SKM-1 (cell line): ENCODE measurements around the gene SP7.
"Not testable (repeated sequence)": the region's sequence is repeated elsewhere in the genome, so short reads cannot be mapped to it uniquely, and the experiment has no call there.

Experiments used
- DNase-seq: peaks from one replicate; lab custom pipeline; 2025; ENCODE audit not compliant: unreplicated experiment; lab: John Stamatoyannopoulos, UW

SP7 gene

GRCh38 chr12:53347905-53348304, 11.8 kb upstream of the SP7 start:
- DNase-seq: no peak

- no peak for DNase-seq
These were observed 10.3 kb upstream of the SP7 start for GRCh38 chr12:53346491-53346890.

GRCh38 chr12:53345486-53346188, 9.5 kb upstream of the SP7 start:
- DNase-seq: no peak

GRCh38 chr12:53344824-53345485, 8.8 kb upstream of the SP7 start:
- peak; percentile 20 for DNase-seq

- no peak for DNase-seq
These were observed 8.3 kb upstream of the SP7 start for GRCh38 chr12:53344487-53344823.

GRCh38 chr12:53343969-53344368, 7.8 kb upstream of the SP7 start:
- DNase-seq: no peak

- DNase-seq: no peak
These were observed 7.3 kb upstream of the SP7 start for GRCh38 chr12:53343449-53343848.

GRCh38 chr12:53340398-53340797, 4.2 kb upstream of the SP7 start:
- DNase-seq: no peak

GRCh38 chr12:53338916-53339315, 2.8 kb upstream of the SP7 start:
- no peak for DNase-seq

- DNase-seq: no peak
These were observed 1.9 kb upstream of the SP7 start for GRCh38 chr12:53338017-53338416.

- DNase-seq: no peak
These were observed 1.3 kb downstream of the SP7 start for GRCh38 chr12:53334822-53335221.

GRCh38 chr12:53333845-53334244, 2.3 kb downstream of the SP7 start:
- no peak for DNase-seq

- DNase-seq: no peak
These were observed 2.9 kb downstream of the SP7 start for GRCh38 chr12:53333289-53333688.

GRCh38 chr12:53332744-53333143, 3.4 kb downstream of the SP7 start:
- DNase-seq: no peak

GRCh38 chr12:53332339-53332738, 3.8 kb downstream of the SP7 start:
- not testable (repeated sequence) for DNase-seq

- no peak for DNase-seq
These were observed 5.5 kb downstream of the SP7 start for GRCh38 chr12:53330671-53331070.

GRCh38 chr12:53328043-53328435, 8.1 kb downstream of the SP7 start:
- DNase-seq: no peak

GRCh38 chr12:53327435-53328042, 8.6 kb downstream of the SP7 start:
- DNase-seq: no peak

GRCh38 chr12:53326460-53327185, 9.5 kb downstream of the SP7 start:
- DNase-seq: no peak

GRCh38 chr12:53325511-53326061, 10.6 kb downstream of the SP7 start:
- no peak for DNase-seq

- DNase-seq: peak; percentile 50
These were observed 11.2 kb downstream of the SP7 start for GRCh38 chr12:53324779-53325510.
